ENCODE measurements around the gene RPL19.

The RPL19 gene

DNA sequence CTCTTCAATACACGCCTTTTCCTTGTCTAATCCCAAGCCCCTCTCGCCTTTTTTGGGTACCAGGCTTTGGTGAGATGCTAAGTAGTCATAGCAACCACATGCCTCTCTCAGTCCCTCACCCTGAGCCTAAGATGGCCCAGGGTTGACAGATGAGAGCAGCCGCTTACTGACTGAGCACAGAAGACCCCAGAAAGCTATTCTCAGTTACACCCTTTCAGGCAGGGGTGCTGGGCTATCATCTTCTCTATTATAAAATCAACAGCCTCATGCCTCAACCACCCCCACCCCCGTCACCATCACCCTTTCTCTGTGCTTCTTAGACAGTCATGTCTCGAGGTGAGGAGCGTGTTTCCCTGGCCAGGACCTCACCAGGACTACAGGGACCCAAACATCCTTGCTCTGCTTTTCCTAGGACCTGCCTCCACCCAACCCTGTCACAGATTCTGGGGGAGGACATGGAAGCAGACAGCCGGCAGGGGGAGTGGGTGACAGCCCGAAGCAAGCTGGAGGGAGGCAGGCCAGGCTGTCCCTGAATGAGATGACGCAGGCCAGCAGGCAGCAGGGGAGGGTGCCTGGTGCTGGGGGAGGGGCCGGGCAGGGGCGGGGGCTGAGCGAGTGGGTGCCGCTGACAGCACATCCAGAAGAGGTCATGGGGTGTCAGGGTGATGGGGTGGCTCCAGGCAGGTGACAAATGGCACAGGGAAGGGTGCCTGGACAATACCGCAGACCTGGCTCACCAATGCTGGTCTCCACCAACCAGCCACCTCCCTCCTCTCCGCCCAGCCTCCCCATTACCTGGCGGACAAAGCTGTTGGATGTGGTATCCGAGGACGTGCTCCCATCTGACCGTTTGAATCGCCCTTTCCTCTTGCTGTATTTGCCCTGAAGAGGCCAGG, 5.7 kb upstream of the RPL19 start:
- TF ChIP-seq, protein P1, sequence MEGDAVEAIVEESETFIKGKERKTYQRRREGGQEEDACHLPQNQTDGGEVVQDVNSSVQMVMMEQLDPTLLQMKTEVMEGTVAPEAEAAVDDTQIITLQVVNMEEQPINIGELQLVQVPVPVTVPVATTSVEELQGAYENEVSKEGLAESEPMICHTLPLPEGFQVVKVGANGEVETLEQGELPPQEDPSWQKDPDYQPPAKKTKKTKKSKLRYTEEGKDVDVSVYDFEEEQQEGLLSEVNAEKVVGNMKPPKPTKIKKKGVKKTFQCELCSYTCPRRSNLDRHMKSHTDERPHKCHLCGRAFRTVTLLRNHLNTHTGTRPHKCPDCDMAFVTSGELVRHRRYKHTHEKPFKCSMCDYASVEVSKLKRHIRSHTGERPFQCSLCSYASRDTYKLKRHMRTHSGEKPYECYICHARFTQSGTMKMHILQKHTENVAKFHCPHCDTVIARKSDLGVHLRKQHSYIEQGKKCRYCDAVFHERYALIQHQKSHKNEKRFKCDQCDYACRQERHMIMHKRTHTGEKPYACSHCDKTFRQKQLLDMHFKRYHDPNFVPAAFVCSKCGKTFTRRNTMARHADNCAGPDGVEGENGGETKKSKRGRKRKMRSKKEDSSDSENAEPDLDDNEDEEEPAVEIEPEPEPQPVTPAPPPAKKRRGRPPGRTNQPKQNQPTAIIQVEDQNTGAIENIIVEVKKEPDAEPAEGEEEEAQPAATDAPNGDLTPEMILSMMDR (IDR thresholded peaks at IDR 0.05; ENCODE audit: control extremely low read depth, extremely low read depth, low read depth, missing control alignments): no peak
- DNase-seq (ENCODE audit: extremely low spot score): no peak
- POLR2A ChIA-PET: no interaction called here
- CTCF ChIA-PET: interaction anchor here (0.9 to 3.9 kb wide), 5 partner anchors 19 to 51 kb away, joined by 3 to 21 read pairs (median 13); partner anchors contain the start of gene ARL5C

DNA sequence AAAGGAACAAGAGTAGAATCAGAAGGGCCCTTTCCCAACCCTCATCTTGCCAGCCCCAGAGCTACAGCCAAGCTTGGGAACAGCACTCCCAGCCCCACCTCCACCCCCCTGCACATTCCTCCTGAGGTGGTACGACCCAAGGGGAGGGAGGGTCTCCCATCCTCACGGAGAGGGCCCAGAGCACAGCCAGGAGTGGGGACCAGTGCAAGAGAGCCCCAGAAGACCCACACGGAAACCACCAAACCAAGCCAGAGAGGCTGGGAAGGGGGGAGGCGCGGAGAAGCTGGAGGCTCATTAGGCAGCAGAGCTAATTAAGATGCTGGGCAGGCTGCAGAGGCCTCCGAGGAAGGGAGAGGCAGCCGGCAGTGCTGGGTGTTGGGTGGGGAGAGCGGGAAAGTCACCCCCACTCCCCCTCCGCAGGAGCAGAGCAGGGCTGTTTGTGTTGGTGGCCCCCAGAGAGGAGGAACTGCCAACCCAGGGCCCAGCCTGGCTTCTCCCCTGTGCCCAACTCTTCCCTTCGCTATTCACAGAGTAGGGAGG, 5.0 kb upstream of the RPL19 start:
- TF ChIP-seq, protein P1 (IDR thresholded peaks at IDR 0.05; ENCODE audit: control extremely low read depth, extremely low read depth, low read depth, missing control alignments): no peak
- no peak for DNase-seq (ENCODE audit: extremely low spot score)
- ChIA-PET POLR2A (no interaction called here), CTCF (interaction anchor here (0.9 to 3.9 kb wide), 6 partner anchors 20 to 428 kb away, joined by 3 to 21 read pairs (median 4); partner anchors contain the start of gene ARL5C)

DNA sequence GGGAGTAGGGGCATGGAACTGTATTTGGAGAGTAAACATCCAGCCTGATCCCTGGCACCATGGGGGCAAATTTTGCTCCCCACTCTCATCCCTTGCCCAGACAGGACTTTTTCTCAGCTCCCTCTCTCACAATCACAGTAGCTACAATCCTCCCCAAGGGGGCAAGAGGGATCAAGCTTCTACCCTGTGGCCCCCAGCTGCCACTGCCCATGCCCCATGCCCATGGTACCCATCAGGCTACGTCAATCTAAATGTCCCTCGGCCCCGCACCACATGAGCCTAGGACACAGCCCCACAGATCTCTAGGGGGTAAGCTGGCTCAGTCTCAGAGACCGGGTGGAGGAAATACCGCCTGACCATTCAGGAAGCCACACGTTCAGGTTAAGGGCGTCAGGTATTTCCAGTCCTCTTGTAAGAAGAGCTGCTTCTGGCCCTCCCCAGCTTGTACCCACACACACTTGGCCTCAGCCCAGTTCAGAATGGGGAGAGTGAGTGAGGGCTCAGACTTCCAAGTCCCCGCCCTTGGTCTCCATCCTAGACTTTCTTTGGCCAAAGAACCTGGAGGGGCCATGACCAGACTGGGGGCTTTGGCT, 4.4 kb upstream of the RPL19 start:
- CTCF ChIA-PET: interaction anchor here (1.0 to 3.9 kb wide), 6 partner anchors 11 to 428 kb away, joined by 3 to 21 read pairs (median 6); partner anchors contain the start of gene ARL5C
- POLR2A ChIA-PET: no interaction called here
- no peak for DNase-seq (ENCODE audit: extremely low spot score)
- TF ChIP-seq, protein P1 (IDR thresholded peaks at IDR 0.05; ENCODE audit: control extremely low read depth, extremely low read depth, low read depth, missing control alignments): no peak

DNA sequence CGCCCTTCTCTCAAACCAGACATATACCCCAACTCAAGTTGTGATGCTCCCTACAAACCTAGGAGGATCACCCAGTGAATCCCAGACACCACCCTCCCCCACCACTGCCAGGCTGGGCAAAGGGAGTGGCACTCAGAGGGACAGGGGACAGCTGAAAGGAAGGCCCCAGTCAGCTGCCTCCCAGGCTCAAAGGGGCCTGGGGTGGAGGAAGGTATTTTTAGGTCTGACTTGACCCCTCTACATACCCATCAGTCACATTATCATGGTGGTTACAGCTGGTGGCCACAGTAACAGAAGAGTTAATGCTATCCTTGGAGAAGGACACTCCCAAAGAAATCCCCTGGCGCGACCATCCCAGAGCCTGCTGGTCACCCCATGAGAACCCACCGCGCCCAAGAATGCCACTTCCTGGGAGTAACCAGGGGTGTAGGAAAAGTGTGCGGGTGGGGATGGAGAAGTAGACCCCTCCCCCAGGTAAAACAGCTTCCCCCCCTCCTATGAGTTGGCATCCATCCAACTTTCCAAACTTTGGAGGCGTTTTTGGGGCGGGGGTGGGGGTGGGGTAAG, 3.8 kb upstream of the RPL19 start:
- ChIA-PET POLR2A (no interaction called here), CTCF (interaction anchor here (1.7 to 3.9 kb wide), 4 partner anchors 11 to 43 kb away, joined by 4 to 21 read pairs (median 12); partner anchors contain the start of gene ARL5C)
- TF ChIP-seq, protein P1 (IDR thresholded peaks at IDR 0.05; ENCODE audit: control extremely low read depth, extremely low read depth, low read depth, missing control alignments): no peak
- no peak for DNase-seq (ENCODE audit: extremely low spot score)

DNA sequence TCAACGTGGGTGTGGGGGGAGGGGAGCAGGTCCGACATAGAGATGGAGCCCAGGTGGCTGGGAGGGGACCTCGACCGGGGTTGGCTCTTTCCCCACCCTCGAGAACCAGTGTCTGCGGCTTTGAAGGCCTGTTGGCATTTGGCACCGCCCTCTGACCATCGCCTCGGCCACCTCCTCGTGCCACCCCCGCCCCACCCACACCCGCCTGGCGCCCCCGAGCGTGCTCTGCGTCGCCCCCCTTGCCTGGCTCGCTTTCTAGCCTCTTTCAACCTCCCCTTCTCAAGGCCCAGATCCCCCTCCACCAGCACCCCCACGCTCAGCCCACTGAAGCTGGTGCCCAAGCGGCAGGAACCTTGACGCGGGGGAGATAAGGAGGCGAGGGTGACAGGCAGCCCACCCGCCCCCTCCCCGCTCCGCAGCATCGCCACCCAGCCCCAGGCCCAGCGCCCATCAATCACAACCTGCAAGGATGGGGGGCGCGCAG, 3.2 kb upstream of the RPL19 start:
- POLR2A ChIA-PET: interaction anchor here (0.8 kb wide), 1 partner anchor 95 kb away, joined by 3 read pairs; no protein-coding TSS in a partner anchor
- no peak for DNase-seq (ENCODE audit: extremely low spot score)
- TF ChIP-seq, protein P1 (IDR thresholded peaks at IDR 0.05; ENCODE audit: control extremely low read depth, extremely low read depth, low read depth, missing control alignments): no peak
- CTCF ChIA-PET: interaction anchor here (0.6 to 3.9 kb wide), 5 partner anchors 10 to 47 kb away, joined by 3 to 21 read pairs (median 7); partner anchors contain the start of gene ARL5C

Measured in GM10248 (cell line).